ENCODE results near the gene CNDP1. TPM values are rescaled to one million over a fixed set of nuclear protein-coding genes. Genes with fewer than 3 reads are reported as not detected.

The CNDP1 gene
- total RNA-seq, 1 donor from 2014 or later, result 0.48 TPM

GRCh38 chr18:74515620-74516231 lies 18.6 kb upstream of the CNDP1 start:
- no peak for TF ChIP-seq CTCF (conservative IDR thresholded peaks at IDR 0.05)
- Mint-ChIP-seq H3K4me3 (no peak overlapping the region), H3K9me3 (no peaks in the 10 kb centered on the region), H3K4me1 (ENCODE audit: unreplicated experiment) (peaks cover 5% of the 10 kb centered on the region), H3K27me3 (no peaks in the 10 kb centered on the region), H3K27ac (no peak overlapping the region), H3K36me3 (peaks cover 43% of the 10 kb centered on the region)
- peak; percentile 57 for DNase-seq (ENCODE audit: extremely low spot score, unreplicated experiment)

- Mint-ChIP-seq H3K4me1 (ENCODE audit: unreplicated experiment) (peaks cover 5% of the 10 kb centered on the region), H3K9me3 (no peaks in the 10 kb centered on the region), H3K27me3 (no peaks in the 10 kb centered on the region), H3K36me3 (peaks cover 52% of the 10 kb centered on the region), H3K4me3 (no peak overlapping the region), H3K27ac (peak overlapping the region; percentile 65)
- DNase-seq (ENCODE audit: extremely low spot score, unreplicated experiment), result peak; percentile 39
- no peak for TF ChIP-seq CTCF (conservative IDR thresholded peaks at IDR 0.05)
Measured at GRCh38 chr18:74516271-74517235, 17.7 kb upstream of the CNDP1 start.

- Mint-ChIP-seq H3K27me3 (no peaks in the 10 kb centered on the region), H3K27ac (peak overlapping the region; percentile 65), H3K4me3 (peak overlapping the region; percentile 24), H3K36me3 (peaks cover 57% of the 10 kb centered on the region), H3K9me3 (no peaks in the 10 kb centered on the region), H3K4me1 (ENCODE audit: unreplicated experiment) (peaks cover 5% of the 10 kb centered on the region)
- peak; percentile 49 for DNase-seq (ENCODE audit: extremely low spot score, unreplicated experiment)
- no peak for TF ChIP-seq CTCF (conservative IDR thresholded peaks at IDR 0.05)
Measured at GRCh38 chr18:74517236-74517630, 17.1 kb upstream of the CNDP1 start.

- peaks cover 60% of the 10 kb centered on the region for H3K36me3 Mint-ChIP-seq
- peak; percentile 55 for DNase-seq (ENCODE audit: extremely low spot score, unreplicated experiment)
- no peak overlapping the region for H3K4me3 Mint-ChIP-seq
- H3K4me1 Mint-ChIP-seq (ENCODE audit: unreplicated experiment), result peaks cover 7% of the 10 kb centered on the region
- no peak overlapping the region for H3K27ac Mint-ChIP-seq
- no peaks in the 10 kb centered on the region for H3K27me3 Mint-ChIP-seq
- TF ChIP-seq CTCF (conservative IDR thresholded peaks at IDR 0.05), result no peak
- H3K9me3 Mint-ChIP-seq, result no peaks in the 10 kb centered on the region
Measured at GRCh38 chr18:74518456-74519295, 15.6 kb upstream of the CNDP1 start.

- H3K4me3 Mint-ChIP-seq, result no peak overlapping the region
- H3K9me3 Mint-ChIP-seq, result peaks cover 4% of the 10 kb centered on the region
- H3K27me3 Mint-ChIP-seq, result no peaks in the 10 kb centered on the region
- no peak for TF ChIP-seq CTCF (conservative IDR thresholded peaks at IDR 0.05)
- H3K27ac Mint-ChIP-seq, result no peak overlapping the region
- peaks cover 15% of the 10 kb centered on the region for H3K4me1 Mint-ChIP-seq (ENCODE audit: unreplicated experiment)
- H3K36me3 Mint-ChIP-seq, result peaks cover 63% of the 10 kb centered on the region
- DNase-seq (ENCODE audit: extremely low spot score, unreplicated experiment), result no peak
Measured at GRCh38 chr18:74519320-74520095, 14.8 kb upstream of the CNDP1 start.

Data from type B pancreatic cell (in vitro differentiated cells).